HEK293T (cell line): ENCODE results near the gene SRP14.
"Not testable (repeated sequence)": the region's sequence is repeated elsewhere in the genome, so short reads cannot be mapped to it uniquely, and the experiment has no call there.

Experiments
- ARNT ChIP-seq: fragments of 450-650 bp; IDR thresholded peaks from 2 replicates; pipeline ENCODE4 v1.6.1; 2017; ENCODE audit warnings: mild to moderate bottlenecking
- BHLHE40 ChIP-seq: fragments of 450-650 bp; IDR thresholded peaks from 2 replicates; pipeline ENCODE4 v1.6.1; 2016; ENCODE audit warnings: mild to moderate bottlenecking, moderate library complexity, borderline replicate concordance
- CTBP1 ChIP-seq: fragments of 450-650 bp; IDR thresholded peaks from 2 replicates; pipeline ENCODE4 v1.6.1; 2016; ENCODE audit warnings: borderline replicate concordance
- ELF4 ChIP-seq: fragments of 450-650 bp; IDR thresholded peaks from 2 replicates; pipeline ENCODE4 v1.6.1; 2017; ENCODE audit warnings: antibody characterized with exemption
- FOXA1 ChIP-seq: fragments of 450-650 bp; IDR thresholded peaks from 2 replicates; pipeline ENCODE4 v1.6.1; 2016; ENCODE audit warnings: mild to moderate bottlenecking
- FOXK2 ChIP-seq: fragments of 450-650 bp; IDR thresholded peaks from 2 replicates; pipeline ENCODE4 v1.6.1; 2016; ENCODE audit warnings: mild to moderate bottlenecking
- FOXM1 ChIP-seq: fragments of 450-650 bp; IDR thresholded peaks from 2 replicates; pipeline ENCODE4 v1.6.1; 2017; ENCODE audit warnings: mild to moderate bottlenecking, borderline replicate concordance
- L3MBTL2 ChIP-seq: fragments of 450-650 bp; conservative IDR thresholded peaks from 2 replicates; pipeline ENCODE4 v1.6.1; 2016; ENCODE audit warnings: mild to moderate bottlenecking
- NFRKB ChIP-seq: fragments of 450-650 bp; IDR thresholded peaks from 2 replicates; pipeline ENCODE4 v1.6.1; 2016; ENCODE audit warnings: mild to moderate bottlenecking, moderate library complexity
- PKNOX1 ChIP-seq: fragments of 450-650 bp; IDR thresholded peaks from 2 replicates; pipeline ENCODE4 v1.6.1; 2016
- SP1 ChIP-seq: fragments of 450-650 bp; IDR thresholded peaks from 2 replicates; pipeline ENCODE4 v1.6.1; 2017
- SUZ12 ChIP-seq: fragments of 450-650 bp; IDR thresholded peaks from 2 replicates; pipeline ENCODE4 v1.6.1; 2016; ENCODE audit warnings: mild to moderate bottlenecking
- ZNF384 ChIP-seq: fragments of 450-650 bp; IDR thresholded peaks from 2 replicates; pipeline ENCODE4 v1.6.1; 2016

- TF ChIP-seq FOXA1, L3MBTL2, ZNF384, SP1, SUZ12, BHLHE40, PKNOX1, FOXK2, ARNT, FOXM1, ELF4, CTBP1, NFRKB: not testable (repeated sequence)
Observed at GRCh38 chr15:40013372-40013771, 25.6 kb downstream of the SRP14 start.
